DMS 273 (cell line): Measurements from ENCODE around the gene JMJD7.

Source experiments
- DNase-seq: peaks from one replicate; lab custom pipeline; 2025; ENCODE audit not compliant: unreplicated experiment; lab: John Stamatoyannopoulos, UW

The JMJD7 gene

GRCh38 chr15:41842229-41842628 lies 14.3 kb downstream of the JMJD7 start:
- DNase-seq = no peak

GRCh38 chr15:41843571-41843970 lies 15.7 kb downstream of the JMJD7 start:
- no peak for DNase-seq

- DNase-seq = no peak
These were observed 16.9 kb downstream of the JMJD7 start for GRCh38 chr15:41844814-41845213.

- no peak for DNase-seq
These were observed 19.3 kb downstream of the JMJD7 start for GRCh38 chr15:41847206-41847605.

GRCh38 chr15:41847981-41848380 lies 20.1 kb downstream of the JMJD7 start:
- no peak for DNase-seq

- no peak for DNase-seq
These were observed 20.7 kb downstream of the JMJD7 start for GRCh38 chr15:41848631-41849030.

- no peak for DNase-seq
These were observed 21.3 kb downstream of the JMJD7 start for GRCh38 chr15:41849204-41849603.

GRCh38 chr15:41849861-41850260 lies 22.0 kb downstream of the JMJD7 start:
- peak; percentile 44 for DNase-seq

GRCh38 chr15:41850482-41851166 lies 22.7 kb downstream of the JMJD7 start:
- no peak for DNase-seq

GRCh38 chr15:41851167-41851523 lies 23.3 kb downstream of the JMJD7 start:
- DNase-seq = peak; percentile 51

- DNase-seq = peak; percentile 59
These were observed 24.0 kb downstream of the JMJD7 start for GRCh38 chr15:41851755-41852370.

- DNase-seq = peak; percentile 20
These were observed 25.1 kb downstream of the JMJD7 start for GRCh38 chr15:41852736-41853590.

- DNase-seq = no peak
These were observed 25.9 kb downstream of the JMJD7 start for GRCh38 chr15:41853831-41854230.

- no peak for DNase-seq
These were observed 26.6 kb downstream of the JMJD7 start for GRCh38 chr15:41854443-41854842.

- no peak for DNase-seq
These were observed 27.5 kb downstream of the JMJD7 start for GRCh38 chr15:41855261-41855961.

GRCh38 chr15:41856262-41856661 lies 28.4 kb downstream of the JMJD7 start:
- DNase-seq = no peak

GRCh38 chr15:41856716-41857115 lies 28.8 kb downstream of the JMJD7 start:
- no peak for DNase-seq

- no peak for DNase-seq
These were observed 29.4 kb downstream of the JMJD7 start for GRCh38 chr15:41857316-41857715.

GRCh38 chr15:41858756-41859155 lies 30.9 kb downstream of the JMJD7 start:
- DNase-seq = no peak

- no peak for DNase-seq
These were observed 32.3 kb downstream of the JMJD7 start for GRCh38 chr15:41860049-41860828.
